HL-60 (cell line): Measurements from ENCODE around the gene CACNA1H.

Experiments
- CTCF ChIP-seq: IDR thresholded peaks from one replicate; pipeline ENCODE4 v1.5.1; 2011; ENCODE audit warnings: low read length, control low read depth, inconsistent platforms; ENCODE audit not compliant: insufficient read depth
- REST ChIP-seq: IDR thresholded peaks from 2 replicates; pipeline ENCODE4 v1.6.1; 2012; ENCODE audit warnings: low read depth; ENCODE audit not compliant: insufficient replicate concordance

GRCh38 chr16:1206786-1207185, 53.9 kb downstream of the CACNA1H start:
- no peak for TF ChIP-seq CTCF
- no peak for TF ChIP-seq REST
